Mesenteric fat pad (tissue), 1 donor: Measurements from ENCODE around the gene PANK4. TPM values are rescaled to one million over a fixed set of nuclear protein-coding genes. Genes with fewer than 3 reads are reported as not detected.
"Not testable (repeated sequence)": the region's sequence is repeated elsewhere in the genome, so short reads cannot be mapped to it uniquely, and the experiment has no call there.

Experiments
- DNase-seq: peaks from one replicate; pipeline ENCODE4 v3.0.0-alpha.2; 2020; ENCODE audit warnings: low spot score
- total RNA-seq: library from RNA; stranded (reverse); fragmentation: NEBNext Ultra II Directional; extraction: Animal tissue kit (Norgen Biotek cat#: 25700); gene quantifications from one replicate; pipeline ENCODE4 v1.2.1, GENCODE V29; 2021
- donor health status: DM: yes; HTN: yes; CAD: no.

The PANK4 gene
- total RNA-seq, 1 donor from 2014 or later: 23.0 TPM

GRCh38 chr1:2559509-2560298 is 33.3 kb upstream of the PANK4 start:
- no peak for DNase-seq

- no peak for DNase-seq
Observed at GRCh38 chr1:2558861-2559260, 32.5 kb upstream of the PANK4 start.

DNA sequence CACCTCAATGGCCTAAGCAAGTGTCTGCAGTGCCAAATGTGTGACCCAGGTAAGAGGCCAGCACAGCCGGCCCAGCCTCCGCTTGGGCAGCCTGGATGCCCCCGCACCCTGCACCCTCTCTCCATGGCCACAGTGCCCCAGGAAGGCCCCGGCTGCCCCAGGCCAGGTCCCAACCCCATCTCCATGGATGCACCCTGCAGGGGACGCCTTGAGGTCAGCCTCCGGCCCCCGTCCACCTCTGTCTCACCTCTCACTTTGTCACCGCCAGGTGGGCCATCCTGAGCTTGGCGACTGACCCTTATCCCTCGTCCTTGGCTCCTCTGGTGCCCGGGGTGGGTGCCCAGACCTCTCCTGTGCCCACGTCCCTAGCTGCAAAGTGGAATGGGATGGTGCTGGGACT is 32.0 kb upstream of the PANK4 start:
- DNase-seq: no peak

DNA sequence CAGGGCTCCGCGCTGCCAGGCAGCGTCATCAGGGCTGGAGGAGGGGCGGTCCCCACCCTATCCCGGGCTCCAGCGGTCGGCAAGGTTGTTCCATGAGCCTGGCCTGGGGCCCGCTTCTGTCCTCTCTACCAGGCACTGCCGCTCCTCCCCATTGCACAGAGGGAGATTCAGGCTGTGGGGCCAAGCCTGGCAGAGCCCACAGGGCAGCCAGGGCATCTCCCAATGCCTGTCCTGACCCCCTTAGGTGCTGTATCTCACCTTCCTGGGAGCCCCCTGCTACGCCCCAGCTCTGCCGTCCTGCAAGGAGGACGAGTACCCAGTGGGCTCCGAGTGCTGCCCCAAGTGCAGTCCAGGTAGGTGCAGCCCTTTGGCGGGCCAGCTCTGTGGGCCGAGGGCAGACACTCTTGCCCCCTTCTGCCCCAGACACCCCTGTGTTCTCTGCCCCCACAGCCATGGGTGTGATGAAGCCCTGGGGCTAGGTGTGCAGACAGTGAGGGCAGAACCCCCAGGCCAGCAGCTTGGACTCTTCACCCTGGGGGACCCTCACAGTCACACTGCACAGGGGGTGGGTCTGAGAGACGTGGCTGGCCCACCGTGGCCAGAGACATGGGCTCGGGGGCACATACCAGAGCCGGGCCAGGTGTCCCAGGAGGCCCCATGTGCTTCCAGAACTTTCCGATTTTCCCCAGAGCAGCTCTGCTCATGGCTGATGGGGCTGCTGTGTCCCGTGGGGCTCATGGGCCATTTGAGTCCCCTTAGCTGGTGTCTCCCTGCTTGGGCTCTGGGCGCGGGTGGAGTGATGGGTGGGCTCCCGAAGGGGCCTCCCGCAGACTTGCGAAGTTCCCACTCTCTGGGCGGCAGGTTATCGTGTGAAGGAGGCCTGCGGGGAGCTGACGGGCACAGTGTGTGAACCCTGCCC is 31.3 kb upstream of the PANK4 start:
- no peak for DNase-seq

DNA sequence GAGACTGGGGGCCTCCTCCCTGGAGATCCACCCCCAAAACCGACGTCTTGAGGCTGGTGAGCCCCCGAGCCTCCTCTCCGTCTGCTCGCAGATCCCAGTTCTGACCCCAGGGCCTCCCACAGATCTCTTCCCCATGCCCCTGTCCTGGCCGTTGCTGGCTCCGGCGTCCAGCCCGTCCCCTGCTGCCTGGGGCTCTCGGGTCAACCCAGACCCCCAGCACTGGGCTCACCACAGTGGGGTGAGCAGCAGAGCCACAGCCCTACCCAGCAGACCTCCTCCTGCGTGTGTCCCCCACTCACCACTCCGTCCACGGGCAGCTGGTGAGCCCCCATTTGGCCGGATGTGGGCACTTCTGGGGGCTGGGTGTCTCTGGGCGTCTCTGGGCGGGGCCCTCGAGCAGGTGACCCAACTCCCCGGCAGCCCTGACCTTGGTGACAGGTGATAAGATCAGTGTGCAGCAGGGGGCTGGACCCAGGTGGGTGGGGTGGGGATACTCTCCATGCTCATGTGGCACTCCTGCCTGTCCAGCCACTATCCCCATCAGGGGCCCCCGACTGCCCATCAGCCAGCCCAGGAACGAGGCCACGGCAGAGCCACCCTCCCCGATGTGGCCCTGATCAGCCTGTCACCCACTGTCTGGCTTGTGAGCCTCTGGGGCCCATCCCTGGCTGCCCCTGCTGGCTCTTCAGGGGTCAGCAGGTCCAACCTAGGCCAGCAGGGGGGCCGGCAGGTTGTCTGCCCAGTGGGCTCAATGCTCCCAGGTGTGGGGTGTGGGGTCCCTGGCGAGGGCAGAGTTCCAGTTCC is 30.5 kb upstream of the PANK4 start:
- DNase-seq: no peak

- DNase-seq: no peak
Observed at GRCh38 chr1:2556277-2556677, 29.9 kb upstream of the PANK4 start, which contains the start of gene TNFRSF14. TNFRSF14 (plus strand) TSS chr1:2556371; CDS start chr1:2556665, 294 bp downstream.

DNA sequence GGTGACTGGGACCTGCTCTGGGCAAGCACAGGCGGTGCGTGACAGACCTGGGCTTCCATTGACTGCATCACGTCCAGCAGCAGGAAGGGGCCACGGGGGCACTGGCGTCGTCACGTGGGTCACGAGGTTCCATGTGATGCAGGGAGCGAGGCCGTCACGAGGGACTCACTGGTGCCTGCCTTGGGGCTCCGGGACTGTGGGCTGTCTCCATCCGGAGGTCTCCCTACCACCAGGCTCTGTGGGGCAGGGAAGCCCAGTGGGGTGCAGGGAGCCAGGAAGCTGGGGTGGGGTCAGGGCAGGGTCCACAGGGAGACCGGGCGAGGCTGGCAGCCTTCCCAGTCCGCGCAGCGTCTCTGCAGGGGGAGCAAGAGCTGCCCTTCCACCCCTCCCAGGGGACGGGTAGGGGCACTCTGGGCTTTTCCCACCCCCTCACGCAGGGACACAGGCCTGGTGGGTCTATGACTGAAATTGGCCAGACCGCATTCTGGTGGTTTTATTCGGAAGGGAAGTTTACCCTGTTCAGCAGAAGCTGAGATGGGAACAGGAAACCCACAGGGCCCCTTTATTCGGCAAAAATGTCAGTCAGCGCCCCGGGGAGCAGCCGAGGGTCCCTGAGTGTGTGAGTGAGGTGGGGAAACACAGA is 29.4 kb upstream of the PANK4 start:
- DNase-seq: peak; percentile 96

DNA sequence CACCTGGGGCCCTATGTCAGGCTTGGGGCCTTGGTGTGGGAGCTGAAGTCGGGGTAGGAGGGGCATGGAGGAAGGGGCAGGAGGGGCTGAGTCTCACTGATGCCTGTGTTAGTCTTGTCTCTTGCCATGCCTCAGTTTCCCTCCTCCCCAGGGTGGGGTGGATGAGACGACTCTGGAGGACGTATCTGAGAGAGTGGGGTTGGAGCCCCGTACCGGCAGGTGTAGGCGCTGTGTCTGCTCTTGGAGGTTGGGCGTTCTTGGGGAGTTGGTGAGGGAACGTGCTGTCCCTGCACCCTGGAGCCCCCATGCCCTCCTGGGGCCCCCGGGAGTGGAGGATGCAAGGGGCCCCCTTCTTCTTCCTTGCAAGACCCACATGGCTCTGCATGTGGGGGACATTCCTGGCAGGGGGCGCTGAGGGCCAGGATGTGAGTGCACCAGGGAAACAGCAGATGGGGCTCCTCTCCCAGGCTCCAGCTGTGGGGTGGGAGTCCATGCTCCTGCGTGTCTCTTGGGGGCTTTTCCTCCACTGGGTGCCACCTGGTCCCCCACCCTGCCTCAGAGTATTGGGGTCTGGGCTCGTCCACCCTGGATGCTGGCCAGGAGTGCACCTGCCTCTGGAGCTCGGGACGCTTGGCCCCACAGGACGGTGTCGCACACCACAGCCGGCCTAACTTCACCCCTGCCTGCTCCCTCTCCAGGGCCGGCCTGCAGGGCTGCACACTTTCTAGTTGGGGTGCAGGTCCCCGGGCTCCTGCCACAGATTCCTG is 28.4 kb upstream of the PANK4 start:
- DNase-seq: no peak

DNA sequence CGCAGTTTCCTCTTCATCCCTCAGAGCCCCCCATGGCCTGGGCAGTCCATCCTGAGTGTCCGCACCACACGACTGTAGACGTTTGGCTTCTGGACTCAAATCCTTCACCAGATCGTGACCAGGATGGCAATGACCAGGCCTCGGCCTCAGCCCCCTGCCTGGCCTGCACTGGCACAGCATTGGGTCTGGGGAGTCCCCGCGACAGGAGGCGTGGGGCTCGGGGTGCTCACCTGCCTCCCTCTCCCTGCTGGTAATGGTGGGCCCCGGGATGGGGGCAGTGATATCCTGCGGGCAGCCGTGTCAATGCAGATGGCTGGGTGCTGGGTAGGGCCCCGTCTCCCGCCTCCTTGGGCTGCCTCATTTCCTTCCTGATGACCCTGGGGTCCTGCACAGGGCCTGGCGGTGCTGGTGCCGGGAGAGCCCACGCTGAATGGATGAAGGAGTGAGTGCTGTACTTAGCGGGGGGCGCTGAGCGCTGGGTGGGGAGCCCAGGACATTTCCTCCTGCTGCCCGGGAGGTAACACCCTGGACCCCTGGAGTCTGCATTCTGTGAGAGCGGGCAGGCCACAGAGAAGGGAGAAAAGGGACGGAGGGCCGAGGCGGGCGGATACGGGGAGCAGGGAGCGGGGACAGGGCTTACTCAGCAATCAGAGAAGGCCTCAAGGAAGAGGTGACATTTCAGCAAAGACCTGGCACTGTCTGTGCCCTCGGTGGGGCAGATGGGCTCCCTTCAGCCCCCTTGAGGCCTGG is 27.6 kb upstream of the PANK4 start:
- no peak for DNase-seq

DNA sequence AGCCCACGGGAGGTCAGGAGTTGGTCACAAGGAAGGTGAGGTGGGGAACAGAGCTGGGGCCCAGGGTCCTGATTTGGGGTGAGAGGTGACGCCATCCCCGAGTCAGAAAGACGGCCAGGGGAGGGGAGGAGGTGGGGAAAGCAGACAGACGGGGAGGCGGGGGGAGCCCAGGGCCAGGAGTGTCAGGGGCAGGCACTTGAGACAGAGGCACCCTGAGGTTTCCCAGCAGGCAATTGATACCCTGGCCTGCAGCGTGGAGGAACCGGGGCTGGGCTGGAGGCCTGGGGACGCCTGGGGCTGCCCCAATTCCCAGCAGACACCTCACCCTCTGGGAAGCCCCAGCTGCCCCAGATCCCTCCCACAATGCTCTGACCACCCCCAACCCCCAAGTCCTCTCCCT is 26.7 kb upstream of the PANK4 start:
- not testable (repeated sequence) for DNase-seq

DNA sequence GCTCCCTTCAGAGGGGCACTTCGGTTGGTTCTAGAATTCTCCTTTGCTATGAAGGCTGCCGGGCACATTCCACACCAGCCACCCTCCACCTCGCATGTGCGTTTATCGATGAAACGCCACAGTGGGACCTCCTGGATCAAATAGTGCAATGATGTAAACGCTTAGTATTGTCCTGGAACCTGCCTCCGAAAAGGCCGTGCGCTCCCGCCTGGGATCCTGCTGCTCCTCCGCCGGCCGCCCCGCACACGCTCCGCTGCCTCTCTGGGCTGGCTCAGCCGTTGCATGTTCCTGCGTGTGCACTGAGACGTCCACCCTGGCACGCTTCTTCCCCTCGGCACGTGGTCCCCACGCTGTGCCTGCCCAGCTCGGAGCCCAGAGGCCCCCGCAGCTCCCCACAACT is 25.8 kb upstream of the PANK4 start:
- no peak for DNase-seq

- not testable (repeated sequence) for DNase-seq
Observed at GRCh38 chr1:2551544-2551943, 25.1 kb upstream of the PANK4 start.

DNA sequence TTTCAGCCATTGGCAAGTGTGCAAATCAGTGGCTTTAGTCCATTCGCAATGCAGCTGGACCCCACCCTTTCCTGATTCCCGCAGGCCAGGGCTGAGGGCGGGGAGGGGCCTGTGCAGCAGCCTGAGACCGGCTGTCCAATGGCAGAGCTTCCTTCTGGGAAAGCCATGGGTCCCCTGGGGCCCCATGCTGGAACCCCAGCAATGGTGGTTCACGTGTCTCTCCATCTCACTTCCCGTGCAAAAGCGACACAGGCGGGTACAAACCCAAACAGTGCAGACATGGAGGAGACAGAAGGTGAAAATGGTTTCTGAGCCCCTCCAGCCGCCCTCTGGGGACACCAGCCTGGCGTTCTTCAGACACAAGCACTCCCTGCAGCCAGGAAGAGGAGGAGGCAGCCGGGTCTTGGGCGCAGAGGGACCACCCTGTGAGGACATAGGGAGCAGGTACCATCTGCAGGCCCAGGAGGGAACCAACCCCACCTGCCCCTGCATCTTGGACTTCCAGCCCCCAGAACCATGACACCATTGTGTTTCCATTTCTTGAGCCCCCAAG is 24.0 kb upstream of the PANK4 start:
- DNase-seq: not testable (repeated sequence)

- DNase-seq: not testable (repeated sequence)
Observed at GRCh38 chr1:2549367-2550029, 23.1 kb upstream of the PANK4 start.

GRCh38 chr1:2548068-2548589 is 21.7 kb upstream of the PANK4 start:
- DNase-seq: no peak

DNA sequence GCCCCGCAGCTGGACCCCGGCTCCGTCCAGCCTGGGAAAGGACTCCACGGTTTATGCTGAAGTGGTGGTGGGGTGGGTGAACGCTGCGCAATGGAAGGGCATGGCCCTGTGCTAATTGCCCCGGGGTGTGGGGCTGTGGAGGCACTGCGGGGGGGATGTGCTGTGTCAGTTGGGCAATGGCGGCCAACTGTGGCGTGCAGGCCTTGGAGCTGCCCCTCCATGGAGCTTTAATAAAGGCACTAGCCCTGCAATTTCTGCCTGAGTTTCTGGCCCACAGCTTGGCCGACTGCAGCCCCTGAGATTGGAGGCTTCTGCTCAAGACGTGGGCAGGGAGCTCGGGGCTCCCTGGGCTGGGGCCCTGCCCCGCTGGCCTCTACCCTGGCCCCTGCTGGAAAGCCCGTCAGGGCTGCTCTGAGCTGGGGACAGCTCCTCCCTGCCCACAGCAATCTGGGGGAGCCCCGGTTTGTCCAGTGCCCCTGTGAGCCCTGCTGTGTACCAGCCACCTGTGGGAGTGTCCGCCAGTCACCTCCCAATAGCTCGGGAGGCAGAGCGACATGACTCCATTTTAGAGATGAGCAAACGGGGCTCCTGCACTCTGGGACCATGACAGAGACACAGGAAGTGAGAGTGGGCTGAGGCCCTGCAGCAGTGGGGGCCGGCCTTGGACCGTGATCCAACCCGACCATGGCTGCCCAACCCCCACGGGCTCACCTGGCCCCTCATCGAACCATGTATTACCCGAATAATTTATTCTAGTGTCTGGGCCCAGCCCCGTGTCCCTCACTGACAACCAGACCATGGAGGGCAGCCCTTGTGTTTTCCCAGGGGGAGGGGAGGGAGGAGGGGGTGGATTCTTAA is 21.0 kb upstream of the PANK4 start:
- DNase-seq: no peak

DNA sequence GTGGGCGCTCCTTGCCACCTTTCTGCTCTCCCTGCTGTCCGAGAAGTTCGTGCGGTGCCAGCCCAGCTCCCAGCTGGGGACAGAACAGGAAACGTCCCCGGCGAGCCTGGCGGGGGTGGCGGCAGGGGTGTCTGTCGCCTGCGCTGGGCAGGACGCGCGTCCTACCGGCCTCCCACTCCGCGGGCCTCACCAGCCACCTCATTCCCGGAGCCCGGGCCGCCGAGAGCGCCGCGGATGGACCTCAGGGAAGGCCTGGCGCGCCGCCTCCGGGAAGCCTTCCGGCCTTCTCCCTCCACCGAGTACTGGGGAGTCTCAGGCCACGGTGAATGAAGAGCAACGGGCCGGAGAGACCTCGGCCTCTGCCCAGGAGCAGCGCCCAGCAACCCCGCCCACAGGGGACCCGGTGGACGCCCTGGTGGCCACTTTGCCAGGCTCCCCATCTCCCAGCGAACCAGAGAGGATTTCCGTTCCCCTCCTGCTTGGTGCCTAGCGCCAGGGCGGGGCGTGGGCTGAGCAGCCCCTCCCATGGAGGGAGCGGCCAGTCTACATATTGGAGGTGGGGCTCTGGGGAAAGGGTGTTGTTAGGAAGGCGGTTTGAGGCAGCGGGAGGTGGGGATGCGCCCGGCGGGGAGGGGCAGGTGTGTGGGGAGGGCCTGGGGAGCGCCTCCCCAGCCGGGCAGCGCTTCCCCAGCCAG is 20.3 kb upstream of the PANK4 start:
- DNase-seq: peak; percentile 93
